CD1c-positive myeloid dendritic cell (primary cell): ENCODE data around the gene PRR35.
A peak's percentile ranks its signal among the peaks of the same experiment; 100 is the strongest.

ENCODE experiments used
- DNase-seq: peaks from one replicate; pipeline ENCODE4 v3.0.0-alpha.2; 2016; ENCODE audit errors: extremely low spot score

PRR35 gene

DNA sequence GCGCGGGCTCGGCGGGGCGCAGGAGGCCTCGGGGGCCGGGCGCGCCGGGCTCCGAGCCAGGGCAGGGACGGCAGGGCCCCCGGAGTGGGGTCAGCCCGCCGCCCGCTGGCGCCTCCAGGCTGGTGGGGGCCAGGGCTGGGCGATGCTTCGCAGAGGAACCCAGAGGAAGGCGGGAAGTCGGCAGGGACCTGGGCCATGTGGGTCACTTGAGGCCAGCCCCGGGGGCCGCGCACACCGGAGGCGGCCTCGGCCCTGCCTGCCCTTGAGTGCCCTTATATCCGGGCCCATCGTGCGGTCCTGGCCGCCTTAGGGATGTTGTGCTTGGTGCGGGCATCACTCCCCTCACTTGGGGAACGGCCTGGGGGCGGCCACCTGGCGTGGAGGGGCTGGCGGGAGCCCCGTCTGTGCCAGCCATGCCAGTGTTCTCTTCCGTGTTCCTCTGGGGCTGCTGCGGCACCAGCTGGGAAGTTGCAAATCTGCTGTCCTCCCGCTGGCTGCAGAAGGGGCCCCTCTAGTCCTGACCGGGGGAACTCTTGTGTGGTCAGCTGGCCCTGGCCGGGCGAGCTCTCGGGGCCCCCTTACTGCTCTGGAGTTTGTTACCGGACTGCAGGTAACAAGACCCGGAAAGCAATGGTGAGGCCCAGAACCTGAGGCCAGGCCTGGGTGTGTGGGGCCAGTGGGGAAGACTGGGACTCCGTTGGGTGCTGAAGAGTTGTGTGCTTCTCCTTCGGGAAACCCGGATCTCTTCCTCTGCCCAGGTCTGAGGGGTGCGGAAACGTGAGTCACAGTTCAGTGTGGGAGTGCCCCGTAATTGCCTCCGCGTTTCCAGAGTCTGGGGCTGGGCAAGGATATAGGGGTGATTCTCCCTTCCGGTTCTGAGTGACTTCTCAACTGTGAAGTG lies 31.8 kb upstream of the PRR35 start:
- DNase-seq, result peak; percentile 78

DNA sequence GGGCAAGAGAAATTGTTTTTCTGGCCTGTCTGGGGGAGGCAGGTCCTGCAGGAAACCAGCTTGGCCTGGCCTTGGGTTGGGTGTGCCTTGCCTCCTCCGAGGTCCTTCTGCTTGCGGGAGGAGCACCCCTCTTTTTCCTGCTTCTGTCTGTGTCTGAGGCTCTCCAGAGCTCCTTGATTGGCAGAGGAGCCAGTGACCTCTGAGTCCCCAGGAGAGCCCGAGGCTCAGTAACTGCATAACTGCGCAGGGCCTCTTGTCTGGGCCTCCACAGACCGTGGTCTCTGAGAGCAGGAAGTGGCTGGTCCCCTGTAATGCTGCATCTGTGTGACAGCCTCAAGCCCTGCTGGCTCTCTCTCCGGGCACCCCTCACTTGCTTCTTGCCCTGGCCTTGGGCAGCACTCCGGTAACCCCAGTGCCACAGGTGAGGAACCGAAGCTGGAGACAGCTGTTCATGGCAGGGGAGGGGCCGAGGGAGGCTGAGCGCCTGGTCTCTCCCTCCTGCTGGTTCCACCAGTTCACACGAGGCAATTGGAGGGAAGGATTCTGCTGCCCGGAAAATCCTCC lies 31.1 kb upstream of the PRR35 start:
- no peak for DNase-seq

DNA sequence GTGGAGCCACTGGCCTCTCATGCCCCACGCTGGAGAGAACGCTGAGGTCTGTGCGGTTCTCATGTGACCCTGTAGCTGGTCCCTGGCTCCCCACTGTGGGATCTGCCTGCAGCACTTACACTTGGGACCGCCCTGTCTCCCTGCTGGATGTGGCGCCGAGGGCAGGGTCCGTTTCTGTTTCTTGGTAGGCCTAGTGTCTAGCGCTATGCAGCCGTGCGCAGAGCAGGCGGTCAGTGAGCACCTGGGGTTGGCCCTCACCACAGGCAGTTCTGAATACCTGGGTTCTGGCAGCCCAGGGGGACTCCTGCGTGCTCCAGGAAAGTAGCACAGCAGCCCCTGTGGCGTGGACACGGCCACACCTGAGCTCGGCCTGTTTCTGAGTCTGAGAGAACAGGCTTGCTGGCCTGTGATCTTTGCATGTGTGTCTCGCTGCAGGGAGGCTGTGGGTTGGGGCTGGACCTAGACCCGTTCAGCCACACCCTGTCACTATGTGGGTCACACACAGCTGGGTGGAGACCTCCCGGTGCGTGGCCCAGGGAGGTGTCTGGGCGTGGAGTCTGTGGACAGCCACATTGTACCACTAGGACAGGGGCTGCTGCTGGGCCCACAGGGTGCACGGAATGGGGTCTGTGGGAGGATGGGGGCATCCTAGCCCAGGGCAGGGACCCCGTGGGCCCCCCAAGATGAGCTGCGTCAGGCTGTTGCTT lies 29.9 kb upstream of the PRR35 start:
- no peak for DNase-seq

DNA sequence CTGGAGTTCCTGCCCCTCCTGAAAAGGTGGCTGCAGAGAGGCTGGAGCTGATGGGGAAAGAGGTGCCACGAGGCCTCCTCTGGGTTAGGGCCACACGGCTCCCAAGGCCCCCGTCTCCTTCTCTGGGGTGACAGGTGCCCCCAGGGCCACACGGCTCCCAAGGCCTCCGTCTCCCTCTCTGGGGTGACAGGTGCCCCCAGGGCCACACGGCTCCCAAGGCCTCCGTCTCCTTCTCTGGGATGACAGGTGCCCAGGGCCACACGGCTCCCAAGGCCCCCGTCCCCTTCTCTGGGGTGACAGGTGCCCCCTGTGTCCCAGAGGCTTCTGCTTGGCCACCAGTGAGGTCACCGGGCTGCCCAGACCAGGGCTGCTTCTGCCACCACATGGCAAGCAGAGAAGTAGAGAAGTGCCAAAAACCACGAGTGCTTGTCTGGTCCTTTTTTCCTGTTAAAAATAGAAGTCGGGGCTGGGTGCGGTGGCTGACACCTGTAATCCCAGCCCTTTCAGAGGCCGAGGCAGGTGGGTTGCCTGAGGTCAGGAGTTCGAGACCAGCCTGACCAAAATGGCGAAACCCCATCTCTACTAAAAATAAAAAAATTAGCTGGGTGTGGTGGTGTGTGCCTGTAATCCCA lies 28.6 kb upstream of the PRR35 start:
- DNase-seq, result no peak

DNA sequence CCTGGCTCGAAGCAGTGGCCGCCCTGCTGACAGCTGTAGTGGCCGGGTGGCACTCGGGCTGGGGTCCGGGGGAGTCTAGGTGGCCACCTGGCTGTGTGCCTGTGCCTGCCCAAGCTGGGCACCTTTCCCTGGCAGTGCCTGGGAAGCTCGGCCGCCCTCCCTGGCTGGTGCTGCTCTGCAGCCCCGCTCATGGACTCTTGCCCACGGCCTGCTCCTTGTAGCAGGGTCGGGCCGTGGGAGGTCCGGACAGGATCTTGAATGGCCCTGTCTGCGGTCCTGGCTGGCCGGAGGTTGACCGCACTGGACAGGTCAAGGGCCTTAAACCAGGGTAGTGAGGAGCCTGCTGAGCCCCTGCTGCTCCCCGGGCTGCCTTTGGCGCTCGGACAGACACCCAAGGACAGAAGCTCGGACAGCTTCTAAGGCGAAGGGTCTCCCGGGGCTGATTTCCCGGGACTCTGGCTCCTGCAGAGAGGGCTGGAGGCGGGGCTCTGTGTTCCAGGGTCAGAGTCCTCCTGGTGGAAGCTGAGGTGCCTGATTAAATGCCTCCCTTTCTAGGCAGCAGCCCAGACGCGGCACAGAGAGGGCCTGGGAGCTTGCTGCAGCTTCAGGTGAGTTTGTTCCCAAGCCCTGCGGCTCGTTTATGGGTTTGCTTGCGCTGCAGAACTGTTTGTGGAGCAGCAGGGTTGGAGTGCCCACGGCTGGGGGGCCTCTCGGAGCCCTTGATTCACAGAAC lies 26.6 kb upstream of the PRR35 start:
- no peak for DNase-seq

DNA sequence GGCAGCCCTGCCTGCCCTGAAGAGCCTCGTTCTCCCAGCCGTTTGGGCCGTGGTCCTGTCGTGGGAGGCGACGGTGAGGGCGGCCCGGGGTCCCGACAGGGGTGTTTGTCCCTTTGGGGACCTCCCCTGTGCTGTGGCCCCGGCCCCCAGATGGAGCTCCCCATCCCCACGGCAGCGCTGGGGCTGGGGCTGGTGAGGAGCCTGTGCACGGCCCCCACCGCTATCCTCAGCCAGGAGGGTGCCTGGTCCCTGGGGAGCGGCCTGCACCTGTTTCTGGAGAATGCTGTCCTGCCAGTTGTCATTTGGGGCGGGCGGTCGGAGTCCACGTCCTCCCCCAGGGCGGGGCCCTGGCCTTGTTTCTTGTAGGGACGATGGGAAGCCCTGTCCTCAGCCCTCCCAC lies 26.1 kb upstream of the PRR35 start:
- no peak for DNase-seq

DNA sequence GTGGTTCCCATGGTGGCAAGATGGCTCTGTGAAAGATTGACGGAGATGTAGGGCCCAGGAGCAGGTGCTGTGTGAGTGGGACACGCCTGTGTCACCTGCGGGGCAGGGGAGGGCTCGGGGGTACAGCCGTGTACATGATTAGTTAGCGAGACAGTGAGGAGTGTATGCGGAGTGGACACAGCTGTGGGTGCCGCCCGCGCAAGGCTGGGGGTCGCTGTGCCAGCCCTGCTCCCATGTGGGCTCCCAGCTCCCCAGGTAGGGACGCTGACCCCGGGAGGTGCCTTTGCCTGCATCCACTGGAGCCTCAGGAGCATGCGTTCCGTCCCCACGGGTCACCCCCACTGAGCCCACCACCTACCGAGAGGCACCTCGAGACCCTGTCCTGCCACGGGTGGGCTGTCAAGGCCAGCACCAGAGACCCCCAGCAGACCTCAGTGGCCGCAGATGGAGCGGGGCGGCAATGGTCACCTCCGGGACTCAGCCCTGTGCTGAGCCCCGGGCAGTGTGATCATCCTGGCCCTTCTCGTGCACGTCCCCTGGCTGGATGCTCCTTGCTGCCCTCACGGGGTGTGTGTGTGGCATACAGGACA lies 25.2 kb upstream of the PRR35 start:
- no peak for DNase-seq

DNA sequence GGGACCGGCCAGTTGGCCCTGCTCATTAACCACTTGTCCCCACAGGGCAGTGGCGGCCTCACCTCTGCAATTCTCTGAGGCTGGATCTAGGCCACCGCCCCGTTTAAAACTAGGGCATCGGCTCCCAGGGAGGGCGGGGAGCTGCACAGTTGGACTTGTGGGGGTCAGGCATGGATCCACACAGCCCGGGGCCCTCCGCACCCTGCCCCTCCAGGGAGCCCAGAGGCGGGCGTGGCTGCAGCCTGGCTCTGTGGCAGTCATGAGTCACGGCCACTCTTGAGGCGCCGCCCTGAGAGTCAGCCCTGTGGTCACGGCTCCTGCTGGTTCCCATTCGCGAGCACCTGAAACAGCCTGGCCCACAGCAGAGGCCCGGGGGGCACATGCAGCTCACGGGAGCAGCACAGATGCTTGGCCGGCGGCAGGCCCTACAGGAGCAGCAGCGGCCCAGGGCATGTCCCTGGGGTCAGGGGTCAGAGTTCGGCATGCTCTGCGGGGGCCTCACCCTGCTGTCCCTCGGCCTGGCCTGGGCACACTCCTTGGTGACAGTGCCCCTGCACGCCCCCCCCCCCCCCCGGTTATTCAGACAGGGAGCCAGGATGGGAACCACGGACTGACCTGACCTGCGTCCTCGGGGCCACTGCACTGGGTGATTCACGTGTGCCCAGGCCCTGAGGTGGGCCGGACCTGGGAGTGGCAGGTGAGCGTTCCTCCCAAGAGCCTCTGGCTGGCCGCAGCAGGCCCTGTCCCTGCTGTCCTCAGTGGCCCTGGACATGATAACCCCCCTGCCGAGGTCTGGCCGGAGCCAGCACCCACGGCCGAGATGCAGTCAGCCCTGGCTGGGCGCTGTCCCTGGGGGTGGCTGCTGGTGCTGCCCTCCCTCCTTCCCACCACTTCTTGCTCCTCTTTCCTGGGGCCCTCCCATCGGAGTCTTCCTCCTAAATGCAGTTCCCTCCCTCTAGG lies 24.5 kb upstream of the PRR35 start:
- no peak for DNase-seq

DNA sequence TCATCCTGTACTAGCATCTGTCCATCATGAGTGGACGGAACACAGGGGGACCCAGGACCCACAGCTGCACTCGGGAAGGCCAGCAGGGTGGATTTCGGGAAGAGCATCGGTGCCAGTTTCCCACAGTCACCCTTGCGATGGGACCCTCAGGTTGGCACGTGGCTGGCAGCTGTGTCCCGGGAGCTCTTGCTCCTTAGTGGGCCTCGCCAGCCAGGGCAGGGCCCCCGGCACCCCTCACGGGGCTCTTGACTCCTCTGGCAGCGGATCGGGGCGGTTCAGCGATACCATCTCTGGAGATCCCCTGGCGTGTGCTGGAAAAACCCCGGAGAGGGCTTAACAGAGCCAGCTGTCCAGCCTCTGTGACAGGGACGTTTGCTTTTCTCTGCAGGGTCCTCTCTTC lies 23.4 kb upstream of the PRR35 start:
- DNase-seq, result no peak

DNA sequence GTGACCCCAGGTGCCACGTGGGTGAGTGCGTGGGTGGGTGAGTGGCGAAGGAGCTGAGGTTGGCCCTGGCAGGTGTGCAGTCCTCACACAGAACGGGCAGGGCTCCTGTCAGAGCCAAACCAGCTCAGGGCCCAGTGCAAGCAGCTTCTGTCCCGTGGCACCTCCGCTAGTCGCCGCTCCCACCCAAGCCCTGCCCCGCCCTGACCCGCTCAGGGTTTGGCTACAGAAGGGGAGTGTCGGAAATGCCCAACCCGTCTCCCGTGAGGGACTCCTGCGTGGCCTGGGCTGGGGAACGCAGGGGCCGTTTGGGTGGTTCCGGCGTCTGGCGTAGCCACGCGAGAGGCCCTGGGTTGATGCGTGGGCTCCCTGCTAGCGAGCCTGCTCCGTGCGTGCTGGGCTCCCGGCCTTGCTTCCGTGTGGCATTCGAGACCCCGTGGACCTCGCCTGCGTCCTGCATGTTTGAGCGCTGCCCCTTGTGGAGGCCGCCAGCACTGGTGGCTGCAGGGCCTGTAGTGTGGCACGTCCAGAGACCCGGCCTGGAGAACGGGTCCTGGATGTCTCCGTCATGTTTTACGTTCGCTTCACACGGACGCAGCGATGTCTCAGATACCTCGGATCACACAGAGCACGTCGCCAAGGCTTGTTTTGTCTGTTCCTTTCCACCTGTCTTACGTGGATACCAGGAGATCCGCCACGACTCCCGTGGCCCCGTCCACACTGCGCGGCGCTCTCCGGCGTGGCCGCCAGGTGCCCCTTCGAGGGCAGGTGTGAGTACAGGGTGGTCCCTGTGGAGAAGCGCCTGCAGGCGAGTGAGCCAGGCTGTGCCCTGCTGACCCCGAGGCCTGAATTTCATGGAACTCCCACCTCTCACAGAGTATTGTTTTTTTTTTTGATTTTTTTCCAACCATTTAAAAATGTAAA lies 22.5 kb upstream of the PRR35 start:
- DNase-seq, result no peak

DNA sequence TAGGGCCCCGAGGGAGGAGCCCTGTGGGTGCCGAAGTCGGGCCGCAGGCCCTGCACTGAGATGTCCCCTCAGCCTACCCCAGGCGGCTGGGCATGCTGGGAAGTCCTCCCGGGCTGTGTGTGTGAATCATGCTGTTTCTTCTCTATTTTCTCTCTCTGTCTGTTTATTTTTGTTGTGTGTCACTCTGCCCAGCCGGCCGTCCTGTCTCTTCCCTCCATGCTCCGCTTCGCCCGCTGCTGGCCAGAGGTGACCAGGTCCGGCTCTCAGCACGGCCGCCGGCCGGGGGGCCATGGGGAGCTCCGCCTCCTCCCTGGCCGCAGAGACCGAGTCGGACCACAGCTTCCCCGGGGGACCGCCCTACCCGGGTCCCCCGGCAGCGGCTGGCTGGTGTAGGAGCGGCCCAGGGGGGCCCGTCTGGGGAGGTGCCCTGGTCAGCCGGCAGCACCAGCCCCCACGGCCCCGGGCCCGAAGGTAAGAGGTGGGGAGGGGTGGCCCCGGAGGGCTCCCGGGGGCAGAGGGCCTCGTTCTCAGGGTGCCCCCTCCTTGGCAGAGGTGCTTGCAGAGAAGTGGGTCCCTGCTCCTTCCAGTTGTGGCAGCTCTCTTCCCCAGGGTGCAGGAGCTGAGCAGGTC lies 20.2 kb upstream of the PRR35 start:
- no peak for DNase-seq

DNA sequence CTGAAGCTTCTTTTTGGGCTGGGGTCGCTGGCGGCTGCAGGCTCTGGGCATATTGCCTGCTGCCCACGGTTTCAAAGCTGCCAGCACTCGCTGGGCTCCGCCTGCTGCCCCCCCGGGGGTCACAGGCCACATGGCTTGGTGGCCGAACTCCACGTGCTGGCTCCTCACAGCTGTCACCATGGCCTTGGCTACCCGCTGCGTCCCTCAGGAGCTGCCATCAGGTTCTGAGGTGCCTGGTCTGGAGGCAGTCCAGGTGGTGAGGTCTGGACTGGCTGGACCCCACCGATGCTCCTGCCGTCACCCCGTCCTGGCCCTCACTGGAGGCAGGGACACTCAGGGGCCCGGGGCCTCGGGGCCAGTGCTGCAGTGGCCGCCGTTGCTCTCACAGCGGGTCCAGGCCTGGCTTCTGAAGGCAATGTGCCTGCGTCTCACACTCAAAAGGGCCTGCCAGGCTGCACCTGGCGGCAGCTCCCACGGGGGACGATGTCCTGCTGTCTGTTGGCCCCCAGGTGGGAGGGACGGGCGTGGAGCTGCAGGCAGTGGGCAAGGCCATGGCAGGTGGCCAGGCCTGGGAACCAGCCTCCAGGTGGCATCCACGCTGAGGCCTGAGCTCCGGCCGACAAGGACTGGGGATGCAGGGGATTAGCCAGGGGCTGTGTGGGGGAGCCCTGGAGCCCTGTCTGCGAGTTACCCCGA lies 19.4 kb upstream of the PRR35 start:
- DNase-seq, result no peak

DNA sequence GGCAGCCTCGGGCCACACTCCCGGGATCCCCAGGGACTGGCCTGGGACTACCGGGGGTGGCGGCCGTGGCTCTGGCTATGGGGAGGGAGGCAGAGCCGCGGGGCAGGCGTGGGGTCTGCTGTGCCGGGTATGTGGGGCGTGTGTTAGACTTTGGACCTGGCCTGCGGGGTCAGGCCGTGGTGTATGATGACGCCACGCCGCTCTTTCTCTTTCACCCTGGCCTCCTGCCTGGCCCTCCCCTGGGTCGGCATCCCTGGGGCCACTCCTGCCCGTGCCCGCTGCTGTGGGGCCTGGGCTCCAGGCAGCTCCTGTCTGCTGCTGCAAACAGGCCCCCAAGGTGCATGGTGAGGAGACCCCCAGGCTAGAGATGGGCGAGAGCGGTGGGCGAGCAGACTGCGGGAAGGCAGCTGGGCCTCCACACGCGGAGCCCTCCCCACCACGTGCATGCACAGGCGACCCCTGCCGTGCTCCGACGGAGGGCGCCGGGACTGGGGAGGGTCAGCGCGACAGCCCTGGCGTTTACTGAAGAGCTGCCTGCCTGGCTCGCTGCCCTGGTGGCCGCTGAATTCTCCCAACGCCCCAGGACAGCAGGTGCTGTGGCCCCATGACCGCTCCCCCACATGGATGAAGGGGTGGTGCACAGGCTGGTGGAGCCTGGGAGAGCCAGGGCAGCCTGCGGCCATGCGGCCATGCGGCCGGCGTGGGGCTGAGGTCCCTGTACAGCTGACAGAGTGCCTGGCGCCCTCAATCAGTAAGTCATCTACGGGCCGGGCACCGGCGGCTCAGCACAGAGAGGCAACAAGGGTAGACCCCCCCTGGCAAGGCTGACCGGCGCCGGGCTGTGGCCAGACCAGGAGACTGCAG lies 16.7 kb upstream of the PRR35 start:
- DNase-seq, result no peak

DNA sequence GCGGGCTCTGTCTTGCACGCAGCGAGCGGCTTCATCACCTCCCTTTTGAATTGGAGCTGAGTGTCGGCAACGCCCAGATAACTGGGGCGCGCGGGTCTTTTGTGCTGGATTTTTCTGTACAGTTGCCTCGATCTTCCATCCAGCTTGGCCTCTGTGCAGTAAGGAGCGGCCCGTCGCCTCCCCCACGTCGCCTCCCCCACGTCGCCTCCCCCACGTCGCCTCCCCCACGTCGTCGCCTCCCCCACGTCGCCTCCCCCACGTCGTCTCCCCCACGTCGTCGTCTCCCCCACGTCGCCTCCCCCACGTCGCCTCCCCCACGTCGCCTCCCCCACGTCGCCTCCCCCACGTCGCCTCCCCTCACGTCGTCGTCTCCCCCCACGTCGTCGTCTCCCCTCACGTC lies 15.7 kb upstream of the PRR35 start:
- DNase-seq, result no peak

DNA sequence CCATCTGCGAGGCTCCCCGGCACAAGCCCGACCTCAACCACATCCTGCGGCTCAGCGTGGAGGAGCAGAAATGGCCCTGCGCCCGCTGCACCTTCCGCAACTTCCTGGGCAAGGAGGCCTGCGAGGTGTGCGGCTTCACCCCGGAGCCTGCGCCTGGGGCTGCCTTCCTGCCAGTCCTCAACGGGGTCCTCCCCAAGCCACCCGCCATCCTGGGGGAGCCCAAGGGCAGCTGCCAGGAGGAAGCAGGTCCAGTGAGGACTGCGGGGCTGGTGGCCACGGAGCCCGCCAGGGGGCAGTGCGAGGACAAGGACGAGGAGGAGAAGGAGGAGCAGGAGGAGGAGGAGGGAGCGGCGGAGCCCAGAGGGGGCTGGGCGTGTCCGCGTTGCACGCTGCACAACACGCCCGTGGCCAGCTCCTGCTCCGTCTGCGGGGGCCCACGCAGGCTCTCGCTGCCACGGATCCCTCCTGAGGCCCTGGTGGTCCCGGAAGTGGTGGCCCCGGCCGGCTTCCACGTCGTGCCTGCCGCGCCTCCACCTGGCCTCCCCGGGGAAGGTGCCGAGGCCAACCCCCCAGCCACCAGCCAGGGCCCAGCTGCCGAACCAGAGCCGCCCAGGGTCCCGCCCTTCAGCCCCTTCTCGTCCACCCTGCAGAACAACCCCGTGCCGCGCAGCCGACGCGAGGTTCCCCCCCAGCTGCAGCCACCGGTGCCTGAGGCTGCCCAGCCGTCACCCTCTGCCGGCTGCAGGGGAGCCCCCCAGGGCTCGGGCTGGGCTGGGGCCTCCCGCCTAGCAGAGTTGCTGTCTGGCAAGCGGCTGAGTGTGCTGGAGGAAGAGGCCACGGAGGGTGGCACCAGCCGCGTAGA lies 13.1 kb upstream of the PRR35 start:
- peak; percentile 41 for DNase-seq

DNA sequence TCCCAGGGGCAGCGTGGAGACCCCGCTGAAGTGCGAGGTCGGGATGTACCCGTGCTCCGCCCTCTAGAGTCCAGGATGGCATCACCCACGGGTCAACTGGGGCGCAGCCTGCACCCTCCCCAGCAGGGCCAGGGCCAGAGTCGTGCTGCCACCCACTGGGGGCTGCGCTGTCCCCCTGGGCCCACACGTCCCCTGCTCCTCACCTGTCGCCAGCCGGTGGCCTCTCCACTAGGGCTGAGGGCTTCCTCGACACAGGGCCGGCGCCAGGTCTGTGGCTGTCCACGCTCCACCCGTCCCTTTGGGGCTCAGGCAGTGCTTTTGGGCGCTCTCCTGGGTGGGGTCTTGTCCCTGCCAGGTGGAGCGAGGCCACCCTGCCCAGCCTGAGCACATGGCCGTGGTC lies 11.6 kb upstream of the PRR35 start:
- no peak for DNase-seq
